A375 (cell line): ENCODE measurements around the gene NMNAT3. TPM values are rescaled to one million over a fixed set of nuclear protein-coding genes. Genes with fewer than 3 reads are reported as not detected.

ENCODE experiments used
- small RNA-seq: library from RNA; depleted of rRNA; stranded (forward); fragments of <200 nt; gene quantifications from one replicate; pipeline ENCODE3, GENCODE V24; 2014
- total RNA-seq: library from RNA; depleted of rRNA; stranded (reverse); fragments of >200 nt; shearing (Covaris generic); gene quantifications from 2 replicates; pipeline ENCODE4 v1.2.3, GENCODE V29; 2014; rRNA removed

NMNAT3 gene
- 0.08 and 0.15 TPM in 2 replicates for total RNA-seq

GRCh38 chr3:139677388-139678155 lies at the start of gene NMNAT3:
TSS of gene NMNAT3 (minus strand) at chr3:139677972. CDS start at chr3:139627724, 50,248 bp downstream.

Small RNA genes within 50 kb of the gene (small RNA-seq; reads per million reads assigned to genes)
- gene RN7SL724P = not detected

Other genes with a start within 250 kb of the NMNAT3 start
- not detected in 2 replicates for gene RBP2, start 201.5 kb downstream of the NMNAT3 start, total RNA-seq
- gene RBP1, start 138.2 kb downstream of the NMNAT3 start, total RNA-seq = not detected in 2 replicates